Uterus (tissue), 4 donors: ENCODE measurements around the gene MINDY3. TPM values are rescaled to one million over a fixed set of nuclear protein-coding genes. Genes with fewer than 3 reads are reported as not detected.

Source experiments
- DNase-seq, 2 donors: peaks; one replicate each; pipeline ENCODE4 v3.0.0-alpha.2; 2019 to 2020
- H3K27ac ChIP-seq, 2 donors: fragments of 200-600 bp; sonication (generic); 1 replicate in 1 of 2; 2 replicates in 1 of 2; pipeline ENCODE4 v1.5.1; 2016 to 2018
- H3K27me3 ChIP-seq, 2 donors: fragments of 200-600 bp; sonication (generic); one replicate each; pipeline ENCODE4 v1.5.1; 2018 to 2019; ENCODE audit warnings: control low read depth in 1 of 2
- H3K36me3 ChIP-seq, 2 donors: fragments of 200-600 bp; sonication (generic); one replicate each; pipeline ENCODE4 v1.5.1; 2019; ENCODE audit warnings: control low read depth in 1 of 2
- H3K4me1 ChIP-seq, 2 donors: fragments of 200-600 bp; sonication (generic); one replicate each; pipeline ENCODE4 v1.5.1; 2018 to 2019; ENCODE audit warnings: control low read depth in 1 of 2
- H3K4me3 ChIP-seq, 2 donors: fragments of 200-600 bp; sonication (generic); 1 replicate in 1 of 2; 2 replicates in 1 of 2; pipeline ENCODE4 v1.5.1; 2018 to 2019; ENCODE audit warnings: mild to moderate bottlenecking in 1 of 2
- H3K9me3 ChIP-seq, 2 donors: fragments of 200-600 bp; sonication (generic); one replicate each; pipeline ENCODE4 v1.5.1; 2019; ENCODE audit warnings: control low read depth in 1 of 2
- POLR2A ChIP-seq, 2 donors: fragments of 450-650 bp; IDR thresholded peaks; one replicate each; pipeline ENCODE4 v1.6.1; 2016; ENCODE audit warnings: antibody characterized with exemption in 2 of 2, mild to moderate bottlenecking in 1 of 2, moderate library complexity in 1 of 2
- intact Hi-C: fragments of 100-400 bp; cut with DNase I; formaldehyde crosslinking; loops from one replicate; pipeline ENCODE4 v1.15.1; 2023; ENCODE audit warnings: low total_unique reads
- total RNA-seq, 4 donors: library from RNA; depleted of rRNA in 3 of 4; stranded (reverse); fragments of >200 nt in 3 of 4; gene quantifications; one replicate each; pipeline versions ENCODE4 v1.1.0 to v1.2.4, GENCODE V29; 2014 to 2023
- TF ChIP-seq, protein P1 (sequence below), 4 experiments: fragments of 200-600 bp in 2 of 4; fragments of 450-650 bp in 2 of 4; sonication (generic) in 2 of 4; IDR thresholded peaks; one replicate each; pipeline ENCODE4 v1.5.1; 2016 to 2019; ENCODE audit warnings: antibody characterized with exemption in 4 of 4, mild to moderate bottlenecking in 2 of 4, moderate library complexity in 1 of 4
- donor health status: DM: yes; HTN: yes; CAD: no.

MINDY3 gene
- total RNA-seq, 4 donors from 2014 or later = 20.9 to 63.5 (median 51.7) TPM

DNA sequence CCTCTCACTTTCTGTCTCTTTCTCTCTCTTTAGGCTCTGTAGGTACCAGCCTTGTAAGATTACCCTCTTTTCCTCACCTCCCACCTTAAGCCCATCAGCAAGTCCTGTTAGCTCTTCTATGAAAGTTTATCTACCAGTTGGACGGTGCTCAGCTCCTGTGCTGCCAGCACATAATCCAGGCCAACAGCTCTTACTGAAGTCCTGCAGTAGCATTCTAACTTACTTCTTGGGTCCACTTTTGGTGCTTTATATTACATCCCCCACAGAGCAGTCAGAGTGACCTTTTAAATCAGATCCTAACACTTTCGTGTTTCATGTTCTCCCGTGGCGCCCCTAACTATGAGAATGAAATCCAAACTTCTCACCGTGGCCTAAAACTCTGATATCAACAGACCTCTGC, 101.7 kb downstream of the MINDY3 start:
- intact Hi-C loops = no loop called here
- no peak for DNase-seq
- no peaks in the 10 kb centered on the region for H3K9me3 ChIP-seq
- no peaks in the 10 kb centered on the region for H3K27me3 ChIP-seq
- H3K27ac ChIP-seq = no peak overlapping the region
- no peaks in the 10 kb centered on the region for H3K4me1 ChIP-seq
- H3K36me3 ChIP-seq = no peaks in the 10 kb centered on the region
- TF ChIP-seq, protein P1, sequence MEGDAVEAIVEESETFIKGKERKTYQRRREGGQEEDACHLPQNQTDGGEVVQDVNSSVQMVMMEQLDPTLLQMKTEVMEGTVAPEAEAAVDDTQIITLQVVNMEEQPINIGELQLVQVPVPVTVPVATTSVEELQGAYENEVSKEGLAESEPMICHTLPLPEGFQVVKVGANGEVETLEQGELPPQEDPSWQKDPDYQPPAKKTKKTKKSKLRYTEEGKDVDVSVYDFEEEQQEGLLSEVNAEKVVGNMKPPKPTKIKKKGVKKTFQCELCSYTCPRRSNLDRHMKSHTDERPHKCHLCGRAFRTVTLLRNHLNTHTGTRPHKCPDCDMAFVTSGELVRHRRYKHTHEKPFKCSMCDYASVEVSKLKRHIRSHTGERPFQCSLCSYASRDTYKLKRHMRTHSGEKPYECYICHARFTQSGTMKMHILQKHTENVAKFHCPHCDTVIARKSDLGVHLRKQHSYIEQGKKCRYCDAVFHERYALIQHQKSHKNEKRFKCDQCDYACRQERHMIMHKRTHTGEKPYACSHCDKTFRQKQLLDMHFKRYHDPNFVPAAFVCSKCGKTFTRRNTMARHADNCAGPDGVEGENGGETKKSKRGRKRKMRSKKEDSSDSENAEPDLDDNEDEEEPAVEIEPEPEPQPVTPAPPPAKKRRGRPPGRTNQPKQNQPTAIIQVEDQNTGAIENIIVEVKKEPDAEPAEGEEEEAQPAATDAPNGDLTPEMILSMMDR (IDR thresholded peaks at IDR 0.05) = no peak
- TF ChIP-seq POLR2A (IDR thresholded peaks at IDR 0.05) = no peak
- H3K4me3 ChIP-seq = no peak overlapping the region

DNA sequence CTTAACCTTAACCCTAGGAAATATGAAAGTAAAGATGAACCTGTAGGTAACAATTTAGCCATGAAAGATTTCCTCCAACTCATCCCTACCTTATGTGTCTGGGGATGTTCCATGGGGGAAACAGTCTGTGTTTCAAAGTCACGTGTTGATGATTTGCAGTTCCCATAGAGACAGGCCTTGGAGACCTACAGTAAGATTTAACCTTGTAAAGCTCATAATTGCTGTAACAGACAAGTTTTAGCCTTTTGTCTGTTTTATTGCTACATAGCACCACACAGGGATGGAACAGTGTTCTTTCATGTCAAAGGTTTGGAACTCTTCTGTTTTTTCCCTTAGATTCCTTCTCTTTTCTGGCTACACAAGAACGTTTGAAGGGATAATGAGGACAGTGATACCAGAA, 105.4 kb downstream of the MINDY3 start:
- Histone ChIP-seq H3K4me3 (no peak overlapping the region), H3K27ac (no peak overlapping the region), H3K4me1 (no peaks in the 10 kb centered on the region), H3K36me3 (no peaks in the 10 kb centered on the region), H3K27me3 (no peaks in the 10 kb centered on the region), H3K9me3 (no peaks in the 10 kb centered on the region)
- intact Hi-C loops = no loop called here
- TF ChIP-seq, protein P1 (IDR thresholded peaks at IDR 0.05) = no peak
- no peak for TF ChIP-seq POLR2A (IDR thresholded peaks at IDR 0.05)
- no peak for DNase-seq

DNA sequence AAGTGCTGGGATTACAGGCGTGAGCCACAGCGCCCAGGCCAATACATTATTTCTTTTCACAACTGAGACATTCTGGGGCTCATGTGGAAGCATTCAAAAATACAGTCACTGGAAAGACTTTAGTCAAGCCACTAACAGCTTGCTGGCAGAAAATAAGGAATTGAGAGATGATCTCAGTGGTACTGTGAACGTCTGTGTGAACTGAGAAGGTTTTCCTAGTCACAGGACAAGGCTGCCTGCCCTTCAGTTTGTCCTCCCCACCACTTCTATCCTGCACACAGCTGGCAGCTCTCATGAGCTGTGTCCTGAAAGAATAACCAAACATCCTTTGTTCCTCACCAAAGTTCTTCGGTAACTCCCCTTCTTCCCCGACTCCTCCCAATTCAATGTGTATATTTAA, 109.3 kb downstream of the MINDY3 start:
- TF ChIP-seq, protein P1 (IDR thresholded peaks at IDR 0.05) = no peak
- TF ChIP-seq POLR2A (IDR thresholded peaks at IDR 0.05) = no peak
- no peak for DNase-seq
- Histone ChIP-seq H3K27me3 (no peaks in the 10 kb centered on the region), H3K4me3 (no peak overlapping the region), H3K9me3 (no peaks in the 10 kb centered on the region), H3K36me3 (no peaks in the 10 kb centered on the region), H3K4me1 (no peaks in the 10 kb centered on the region), H3K27ac (no peak overlapping the region)
- intact Hi-C loops = no loop called here

DNA sequence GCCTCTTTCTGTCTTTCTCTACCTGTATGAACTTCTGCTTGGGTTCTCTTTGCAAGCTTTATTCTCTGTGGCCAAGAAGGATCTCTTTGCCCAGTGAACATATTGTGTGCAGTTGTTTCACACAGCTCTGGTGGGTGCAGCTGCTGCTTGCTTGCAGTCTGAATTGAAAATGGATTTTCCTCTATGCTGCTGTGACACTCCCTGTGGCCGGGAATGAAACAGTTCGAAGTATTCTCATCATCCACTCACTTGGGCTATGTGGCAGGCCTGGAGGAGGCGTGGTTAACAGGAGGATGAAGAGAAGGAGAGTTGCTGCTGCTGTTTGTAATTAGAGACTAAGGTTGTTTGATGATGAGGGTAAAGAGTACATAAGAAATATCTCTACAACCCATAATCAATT, 112.2 kb downstream of the MINDY3 start:
- Histone ChIP-seq H3K27me3 (no peaks in the 10 kb centered on the region), H3K9me3 (no peaks in the 10 kb centered on the region), H3K4me1 (peaks cover 0 to 4% of the 10 kb centered on the region in 2 donors), H3K27ac (no peak overlapping the region), H3K36me3 (no peaks in the 10 kb centered on the region), H3K4me3 (no peak overlapping the region)
- TF ChIP-seq, protein P1 (IDR thresholded peaks at IDR 0.05) = no peak
- no peak for TF ChIP-seq POLR2A (IDR thresholded peaks at IDR 0.05)
- intact Hi-C loops = no loop called here
- no peak for DNase-seq

DNA sequence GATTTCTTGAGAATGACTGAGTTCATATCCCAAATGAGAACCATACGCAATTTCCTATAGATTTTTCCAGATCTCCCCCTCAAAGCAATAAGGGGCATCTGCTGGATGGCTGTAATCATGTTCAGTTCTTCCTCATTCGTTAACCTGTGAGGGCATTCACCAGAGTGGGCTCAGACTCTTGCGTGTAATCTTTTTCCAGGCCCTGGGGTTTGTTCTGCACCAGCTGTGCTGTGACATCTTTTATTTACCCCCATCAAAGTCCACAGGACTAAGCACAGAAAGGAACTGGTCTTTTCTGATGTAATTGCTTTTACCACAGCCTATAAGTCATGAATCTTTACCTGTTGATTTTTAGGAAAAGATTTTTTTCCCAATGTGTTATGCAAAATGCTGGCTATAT, 112.7 kb downstream of the MINDY3 start:
- intact Hi-C loops = no loop called here
- Histone ChIP-seq H3K27me3 (no peaks in the 10 kb centered on the region), H3K4me1 (peaks cover 0 to 4% of the 10 kb centered on the region in 2 donors), H3K4me3 (no peak overlapping the region), H3K36me3 (no peaks in the 10 kb centered on the region), H3K27ac (no peak overlapping the region), H3K9me3 (no peaks in the 10 kb centered on the region)
- DNase-seq = no peak
- TF ChIP-seq, protein P1 (IDR thresholded peaks at IDR 0.05) = no peak
- TF ChIP-seq POLR2A (IDR thresholded peaks at IDR 0.05) = no peak
